Amniotic epithelial cell (primary cell): Measurements from ENCODE around the gene ADK.
"Not testable (repeated sequence)": the region's sequence is repeated elsewhere in the genome, so short reads cannot be mapped to it uniquely, and the experiment has no call there.

ENCODE experiments used
- DNase-seq: peaks from one replicate; pipeline ENCODE4 v3.0.0-alpha.2; 2010; ENCODE audit warnings: low read depth

ADK gene

GRCh38 chr10:74150990-74151878 is at the start of gene ADK:
TSS of gene ADK (plus strand) at chr10:74151221. CDS start at chr10:74151279, 58 bp downstream.
- DNase-seq: peak; percentile 95

DNA sequence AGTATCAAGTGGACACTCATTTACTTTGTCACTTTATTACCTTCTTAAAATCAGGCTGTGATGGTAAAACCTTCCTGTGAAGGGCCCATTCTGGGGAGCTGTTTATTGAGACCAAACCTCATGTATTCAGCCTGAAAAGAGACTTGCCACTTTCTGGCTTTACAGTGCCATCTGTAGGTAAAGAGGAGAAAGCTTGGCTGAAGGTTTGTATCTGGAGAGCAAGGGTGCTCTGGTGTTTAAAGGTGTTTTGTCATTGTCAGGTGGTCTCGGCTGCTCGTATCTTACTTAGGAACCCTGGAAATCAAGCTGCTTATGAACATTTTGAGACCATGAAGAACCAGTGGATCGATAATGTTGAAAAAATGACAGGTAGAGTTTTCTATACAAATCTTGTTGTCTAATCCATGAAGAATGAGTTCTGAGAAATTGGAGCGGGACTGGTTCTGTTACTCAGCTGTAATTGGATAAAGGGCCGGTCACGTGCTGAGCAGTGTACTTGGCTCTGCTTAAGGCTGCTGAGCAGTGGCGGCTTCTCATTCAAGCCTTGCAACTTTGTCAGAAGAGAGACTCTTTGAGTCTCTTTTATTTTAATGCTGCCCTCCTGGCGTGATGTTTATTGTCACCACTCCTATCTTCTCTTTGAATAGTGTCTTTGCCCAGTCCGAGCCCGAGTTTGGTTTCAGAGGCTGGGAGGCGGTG is 47.3 kb upstream of the ADK start:
- no peak for DNase-seq

GRCh38 chr10:74104480-74104879 is 46.5 kb upstream of the ADK start:
- no peak for DNase-seq

- DNase-seq: no peak
These were observed 46.0 kb upstream of the ADK start for GRCh38 chr10:74104996-74105395.

DNA sequence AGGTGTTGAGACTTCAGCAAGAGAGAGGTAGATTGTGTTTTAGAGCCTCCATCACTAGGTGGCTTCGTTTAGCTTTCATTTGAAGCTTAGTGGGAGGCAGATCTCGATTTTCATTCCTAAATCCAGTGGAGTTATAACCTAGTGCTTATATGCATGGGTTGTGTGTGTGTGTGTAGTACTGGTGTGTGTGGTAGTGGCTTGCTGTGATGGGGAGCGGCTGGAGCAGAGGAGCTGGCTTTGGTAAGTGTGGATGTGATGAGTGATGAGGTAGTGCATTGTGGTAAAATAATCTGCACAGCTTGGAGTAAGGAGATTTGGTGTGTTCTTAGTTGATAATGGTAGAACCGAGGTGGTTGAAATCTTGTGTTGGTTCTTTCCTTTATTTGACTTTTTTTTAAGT is 43.6 kb upstream of the ADK start:
- DNase-seq: no peak

DNA sequence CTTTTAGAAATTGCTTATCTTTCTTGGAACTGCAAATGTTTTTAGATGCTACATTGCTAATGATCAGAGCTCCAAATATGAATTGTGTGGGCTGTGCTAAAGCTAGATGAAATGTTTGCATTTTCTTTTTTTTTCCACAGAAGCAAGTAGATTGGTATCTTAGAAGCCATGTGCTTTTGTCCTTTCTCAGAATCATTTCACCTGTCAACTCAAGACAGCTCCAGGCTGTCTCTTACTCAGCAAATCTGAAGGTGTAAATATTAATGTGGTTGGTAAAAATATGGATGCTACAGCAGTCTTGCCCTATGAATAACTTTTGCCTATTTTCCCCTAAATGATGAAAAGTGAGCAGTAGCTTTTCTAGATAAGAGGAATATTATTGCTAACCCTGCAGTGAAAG is 41.6 kb upstream of the ADK start:
- no peak for DNase-seq

- no peak for DNase-seq
These were observed 40.9 kb upstream of the ADK start for GRCh38 chr10:74110120-74110519.

DNA sequence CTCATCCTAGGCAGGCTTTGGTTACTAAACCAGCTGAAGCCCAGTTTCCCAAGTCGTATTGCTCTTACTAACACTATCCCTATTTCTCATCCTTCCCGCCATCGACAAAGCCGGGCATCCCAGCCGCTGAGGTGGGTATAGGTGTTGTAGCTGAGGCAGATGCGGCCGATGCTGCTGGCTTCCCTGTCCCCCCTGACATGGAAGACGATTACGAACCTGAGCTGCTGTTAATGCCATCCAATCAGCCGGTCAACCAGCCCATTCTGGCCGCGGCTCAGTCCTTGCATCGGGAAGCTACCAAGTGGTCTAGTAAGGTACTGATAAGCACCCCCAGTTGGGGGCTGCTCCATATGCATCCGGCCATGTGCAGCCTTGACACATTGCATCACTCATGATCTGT is 39.2 kb upstream of the ADK start:
- DNase-seq: no peak

DNA sequence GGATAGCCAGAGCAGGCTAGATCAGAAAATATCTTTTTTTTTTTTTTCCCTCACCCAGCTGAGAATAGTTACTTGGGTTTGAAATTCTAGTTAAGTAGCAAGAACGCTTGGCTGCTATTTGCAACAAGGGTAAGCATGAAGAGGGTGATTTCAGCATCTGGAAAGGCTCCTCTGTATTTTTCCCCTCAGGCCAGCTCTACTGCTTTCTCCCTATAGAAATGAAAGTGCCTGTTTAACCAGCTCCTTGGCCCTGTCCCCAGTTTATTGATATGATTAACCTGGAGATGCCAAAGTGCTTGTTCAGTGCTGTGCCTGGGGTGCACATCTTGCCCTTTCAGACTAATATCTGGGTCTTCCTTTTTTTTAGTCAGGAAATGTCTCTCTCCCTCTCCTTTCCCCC is 37.5 kb upstream of the ADK start:
- DNase-seq: no peak

DNA sequence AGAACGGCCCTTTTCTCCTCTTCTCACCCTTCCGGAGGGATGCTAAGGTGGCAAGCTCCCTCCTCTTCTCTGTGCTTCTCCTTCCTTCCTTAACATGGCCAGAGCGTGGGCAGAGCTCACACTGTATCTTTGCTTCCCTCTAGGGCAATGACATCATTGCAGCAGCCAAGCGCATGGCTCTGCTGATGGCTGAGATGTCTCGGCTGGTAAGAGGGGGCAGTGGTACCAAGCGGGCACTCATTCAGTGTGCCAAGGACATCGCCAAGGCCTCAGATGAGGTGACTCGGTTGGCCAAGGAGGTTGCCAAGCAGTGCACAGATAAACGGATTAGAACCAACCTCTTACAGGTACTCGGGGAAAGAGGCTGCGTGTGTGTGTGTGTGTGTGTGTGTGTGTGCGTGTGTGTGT is 37.0 kb upstream of the ADK start:
- DNase-seq: no peak

GRCh38 chr10:74117738-74118137 is 33.3 kb upstream of the ADK start:
- DNase-seq: no peak

- DNase-seq: no peak
These were observed 32.2 kb upstream of the ADK start for GRCh38 chr10:74118804-74119203.

GRCh38 chr10:74120911-74121310 is 30.1 kb upstream of the ADK start:
- DNase-seq: no peak

GRCh38 chr10:74121368-74121767 is 29.7 kb upstream of the ADK start:
- DNase-seq: peak; percentile 92

GRCh38 chr10:74122060-74122459 is 29.0 kb upstream of the ADK start:
- no peak for DNase-seq

DNA sequence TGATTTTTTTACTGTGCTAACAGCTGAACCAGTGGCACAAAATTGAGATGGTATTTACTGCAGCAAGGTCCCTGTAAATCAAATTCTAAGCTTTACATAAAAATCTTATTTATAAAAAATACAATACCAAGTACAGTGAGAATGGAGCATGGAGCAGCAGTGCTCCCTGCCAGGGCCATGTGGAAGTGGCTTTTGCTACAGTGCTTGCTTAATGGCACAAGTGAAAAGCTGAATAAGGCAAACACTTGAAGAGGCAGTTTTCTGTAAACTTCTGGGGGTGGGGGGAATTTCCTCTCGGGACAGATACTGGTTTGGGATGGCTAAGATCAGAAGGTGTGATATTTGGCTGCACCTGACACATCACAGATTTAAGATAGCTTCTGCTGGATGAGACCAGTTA is 27.9 kb upstream of the ADK start:
- no peak for DNase-seq

DNA sequence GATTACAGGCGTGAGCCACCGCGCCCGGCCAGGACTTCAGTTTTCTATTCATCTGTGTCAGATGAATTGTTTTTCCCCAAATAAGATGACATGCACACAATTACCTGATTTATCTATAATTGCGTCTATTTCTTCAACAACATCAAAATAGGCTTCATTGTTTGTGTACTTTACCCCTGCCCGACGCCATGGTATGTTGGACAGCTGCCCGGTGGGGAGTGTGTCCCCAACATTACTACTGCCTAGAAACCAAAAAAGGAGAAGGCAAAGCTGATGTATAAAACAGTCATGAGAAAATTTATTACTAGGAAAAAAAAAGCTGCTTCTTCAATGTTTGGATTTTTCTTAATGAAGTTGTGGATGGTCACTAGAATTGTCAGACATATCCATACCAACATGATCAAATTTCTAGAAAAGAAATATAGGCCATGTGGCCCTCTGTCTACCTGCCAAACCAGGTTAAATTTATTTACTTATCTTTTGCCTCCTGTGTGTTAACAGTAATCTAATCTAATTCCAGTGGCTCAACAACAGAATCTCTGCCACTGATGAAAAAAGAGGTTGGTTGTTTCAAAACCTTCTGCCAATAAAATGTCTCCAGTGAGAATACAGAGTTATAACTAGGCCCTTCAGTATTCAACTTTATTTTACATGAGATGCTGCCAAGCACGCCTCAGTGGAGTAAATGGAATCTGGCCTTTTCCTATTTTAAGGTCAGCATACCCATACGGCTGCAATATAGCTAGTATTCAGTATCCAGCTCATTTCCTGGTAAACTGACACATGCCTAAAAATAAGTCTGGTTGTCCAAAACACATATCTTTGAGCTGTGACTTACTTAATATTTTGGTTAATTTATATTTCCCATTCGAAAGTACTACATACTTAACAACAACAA is 16.8 kb upstream of the ADK start:
- no peak for DNase-seq

- no peak for DNase-seq
These were observed 15.6 kb upstream of the ADK start for GRCh38 chr10:74135452-74135851.

DNA sequence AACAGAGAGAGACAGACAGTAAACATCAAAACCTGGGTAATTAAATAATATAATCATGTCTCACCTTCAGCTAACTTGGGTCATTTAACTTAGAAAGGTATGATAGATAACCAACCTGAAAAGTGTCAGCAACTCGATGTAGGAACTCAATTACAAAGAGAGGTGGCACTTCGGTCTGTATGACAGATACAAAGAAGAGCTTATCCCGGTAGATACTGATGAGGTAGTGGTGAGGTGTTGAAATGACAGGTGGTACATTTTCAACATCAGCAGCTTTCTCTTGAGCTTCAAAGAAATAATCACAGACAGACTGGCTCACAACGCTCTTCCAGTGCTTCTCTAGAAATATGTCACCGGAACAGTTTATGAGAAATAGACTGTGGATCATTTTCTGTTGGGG is 13.0 kb upstream of the ADK start:
- DNase-seq: no peak

- DNase-seq: not testable (repeated sequence)
These were observed 12.4 kb upstream of the ADK start for GRCh38 chr10:74138596-74138995.

DNA sequence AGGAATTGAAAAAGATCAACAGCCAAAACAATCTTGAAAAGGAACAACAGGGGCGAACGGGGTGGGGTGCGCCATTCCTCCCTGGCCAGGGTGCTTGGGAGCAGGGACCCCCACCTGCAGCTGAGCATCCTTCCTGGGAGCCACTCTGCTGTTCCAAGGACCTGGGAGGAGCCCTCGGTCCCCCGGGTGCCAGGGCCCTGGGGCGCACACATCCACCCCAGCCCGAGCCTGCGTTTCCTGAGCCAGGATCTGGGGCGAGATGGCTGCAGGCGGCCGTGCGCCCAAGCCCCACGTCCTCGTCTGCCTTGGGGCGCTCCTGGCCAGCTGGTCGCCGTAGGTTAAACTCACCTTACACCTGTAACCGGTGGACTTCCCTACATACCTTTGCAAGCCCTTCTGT is 11.0 kb upstream of the ADK start:
- DNase-seq: no peak

GRCh38 chr10:74140553-74140952 is 10.5 kb upstream of the ADK start:
- no peak for DNase-seq
